Parathyroid adenoma (tissue), 2 donors: Measurements from ENCODE around the gene RAD9A.

Experiments
- H2AFZ ChIP-seq: fragments of 300-600 bp; sonication (generic); one replicate; pipeline ENCODE4 v1.7.0; 2017; ENCODE audit warnings: antibody characterized with exemption, mild to moderate bottlenecking
- H3K27ac ChIP-seq: fragments of 300-600 bp; sonication (generic); one replicate; pipeline ENCODE4 v1.7.0; 2017
- H3K27me3 ChIP-seq: fragments of 300-600 bp; sonication (generic); one replicate; pipeline ENCODE4 v1.7.0; 2017; ENCODE audit warnings: low read length; ENCODE audit not compliant: control insufficient read depth, insufficient read depth
- H3K36me3 ChIP-seq: fragments of 300-600 bp; sonication (generic); one replicate; pipeline ENCODE4 v1.7.0; 2017; ENCODE audit warnings: low read length; ENCODE audit not compliant: control insufficient read depth, insufficient read depth
- H3K4me1 ChIP-seq: fragments of 300-600 bp; sonication (generic); one replicate; pipeline ENCODE4 v1.7.0; 2017; ENCODE audit warnings: control low read depth
- H3K4me2 ChIP-seq: fragments of 300-600 bp; sonication (generic); one replicate; pipeline ENCODE4 v1.7.0; 2017; ENCODE audit warnings: low read length
- H3K4me3 ChIP-seq: fragments of 300-600 bp; sonication (generic); one replicate; pipeline ENCODE4 v1.7.0; 2017; ENCODE audit warnings: low read depth, low read length
- H3K79me2 ChIP-seq: fragments of 300-600 bp; sonication (generic); one replicate; pipeline ENCODE4 v1.7.0; 2017; ENCODE audit warnings: control low read depth
- H3K9ac ChIP-seq: fragments of 300-600 bp; sonication (generic); one replicate; pipeline ENCODE4 v1.7.0; 2017; ENCODE audit warnings: mild to moderate bottlenecking
- H3K9me3 ChIP-seq: fragments of 300-600 bp; sonication (generic); one replicate; pipeline ENCODE4 v1.7.0; 2017; ENCODE audit warnings: low read length; ENCODE audit not compliant: control insufficient read depth
- TF ChIP-seq, protein P1 (sequence below): fragments of 300-600 bp; sonication (generic); IDR thresholded peaks from one replicate; pipeline ENCODE4 v1.7.0; 2017; ENCODE audit warnings: antibody characterized with exemption, mild to moderate bottlenecking
- donor health status: primary hyperparathyroidism.

The RAD9A gene

DNA sequence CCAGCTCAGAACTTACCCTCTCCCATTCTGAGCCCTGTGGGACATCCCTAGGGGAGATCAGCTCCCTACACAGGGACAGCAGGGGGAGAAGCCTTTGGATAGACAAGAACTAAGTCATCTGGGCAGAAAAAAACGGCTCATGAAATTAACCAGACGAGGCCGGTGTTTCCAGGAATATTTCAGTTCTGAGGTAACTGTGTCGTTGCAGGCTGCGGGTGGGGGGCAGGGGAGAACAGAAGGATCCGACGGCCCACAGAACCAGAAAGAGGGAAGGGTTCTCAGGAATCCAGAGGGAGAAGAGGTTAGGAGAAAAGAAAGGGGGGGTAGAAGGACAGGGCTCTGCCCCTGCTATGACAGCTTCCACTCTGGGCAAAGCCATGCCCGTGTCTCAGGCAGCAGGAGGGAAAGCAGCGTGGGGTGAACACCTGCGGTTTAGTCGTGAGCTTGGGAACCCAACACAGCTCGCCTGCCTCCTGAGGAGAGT is 21.9 kb upstream of the RAD9A start:
- Histone ChIP-seq H3K27me3 (no peaks in the 10 kb centered on the region), H2AFZ (no peak overlapping the region), H3K79me2 (no peaks in the 10 kb centered on the region), H3K4me2 (no peak overlapping the region), H3K36me3 (no peaks in the 10 kb centered on the region), H3K4me1 (no peaks in the 10 kb centered on the region), H3K4me3 (no peak overlapping the region), H3K9ac (no peak overlapping the region), H3K9me3 (no peaks in the 10 kb centered on the region), H3K27ac (no peak overlapping the region)
- TF ChIP-seq, protein P1, sequence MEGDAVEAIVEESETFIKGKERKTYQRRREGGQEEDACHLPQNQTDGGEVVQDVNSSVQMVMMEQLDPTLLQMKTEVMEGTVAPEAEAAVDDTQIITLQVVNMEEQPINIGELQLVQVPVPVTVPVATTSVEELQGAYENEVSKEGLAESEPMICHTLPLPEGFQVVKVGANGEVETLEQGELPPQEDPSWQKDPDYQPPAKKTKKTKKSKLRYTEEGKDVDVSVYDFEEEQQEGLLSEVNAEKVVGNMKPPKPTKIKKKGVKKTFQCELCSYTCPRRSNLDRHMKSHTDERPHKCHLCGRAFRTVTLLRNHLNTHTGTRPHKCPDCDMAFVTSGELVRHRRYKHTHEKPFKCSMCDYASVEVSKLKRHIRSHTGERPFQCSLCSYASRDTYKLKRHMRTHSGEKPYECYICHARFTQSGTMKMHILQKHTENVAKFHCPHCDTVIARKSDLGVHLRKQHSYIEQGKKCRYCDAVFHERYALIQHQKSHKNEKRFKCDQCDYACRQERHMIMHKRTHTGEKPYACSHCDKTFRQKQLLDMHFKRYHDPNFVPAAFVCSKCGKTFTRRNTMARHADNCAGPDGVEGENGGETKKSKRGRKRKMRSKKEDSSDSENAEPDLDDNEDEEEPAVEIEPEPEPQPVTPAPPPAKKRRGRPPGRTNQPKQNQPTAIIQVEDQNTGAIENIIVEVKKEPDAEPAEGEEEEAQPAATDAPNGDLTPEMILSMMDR: no peak

DNA sequence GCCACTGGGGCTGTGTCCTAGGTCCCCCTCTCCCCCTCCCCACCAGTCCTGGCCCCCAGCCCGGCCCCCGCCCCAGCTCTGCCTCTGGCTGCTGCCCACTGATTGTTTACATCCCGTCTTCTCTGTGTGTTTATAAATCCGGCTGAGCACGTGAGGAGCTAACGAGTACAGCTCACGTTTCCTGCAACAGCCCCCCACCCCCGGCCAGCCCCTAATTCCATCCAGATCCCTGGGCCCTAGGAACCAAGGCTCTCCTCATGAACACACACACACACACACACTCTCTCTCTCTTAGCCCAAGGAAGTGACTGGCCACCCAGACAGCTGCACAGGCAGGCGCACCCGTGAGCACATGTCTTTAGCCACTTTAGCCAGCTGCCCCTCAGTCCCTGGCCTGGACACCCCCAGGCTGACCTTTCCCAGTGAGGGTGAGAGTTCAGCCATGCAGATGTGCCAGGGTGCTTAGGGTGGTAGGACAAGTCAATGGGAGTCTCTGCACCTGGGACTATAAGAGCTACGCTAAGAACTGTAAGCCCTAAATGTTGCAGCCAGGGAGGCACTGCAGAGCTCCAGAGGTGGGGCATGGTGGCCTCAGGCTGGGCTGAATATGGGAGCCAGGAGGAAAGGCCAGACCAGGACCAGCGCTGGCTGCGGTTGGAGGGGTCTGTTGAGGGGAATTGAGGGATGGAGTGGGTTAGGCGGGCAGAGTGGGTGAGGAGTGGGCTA is 21.3 kb upstream of the RAD9A start:
- TF ChIP-seq, protein P1: no peak
- H3K4me2 ChIP-seq: no peak overlapping the region
- H3K27me3 ChIP-seq: no peaks in the 10 kb centered on the region
- no peak overlapping the region for H3K27ac ChIP-seq
- H3K36me3 ChIP-seq: no peaks in the 10 kb centered on the region
- no peaks in the 10 kb centered on the region for H3K79me2 ChIP-seq
- H3K9me3 ChIP-seq: no peaks in the 10 kb centered on the region
- no peak overlapping the region for H3K4me3 ChIP-seq
- no peak overlapping the region for H2AFZ ChIP-seq
- H3K4me1 ChIP-seq: no peaks in the 10 kb centered on the region
- H3K9ac ChIP-seq: no peak overlapping the region

DNA sequence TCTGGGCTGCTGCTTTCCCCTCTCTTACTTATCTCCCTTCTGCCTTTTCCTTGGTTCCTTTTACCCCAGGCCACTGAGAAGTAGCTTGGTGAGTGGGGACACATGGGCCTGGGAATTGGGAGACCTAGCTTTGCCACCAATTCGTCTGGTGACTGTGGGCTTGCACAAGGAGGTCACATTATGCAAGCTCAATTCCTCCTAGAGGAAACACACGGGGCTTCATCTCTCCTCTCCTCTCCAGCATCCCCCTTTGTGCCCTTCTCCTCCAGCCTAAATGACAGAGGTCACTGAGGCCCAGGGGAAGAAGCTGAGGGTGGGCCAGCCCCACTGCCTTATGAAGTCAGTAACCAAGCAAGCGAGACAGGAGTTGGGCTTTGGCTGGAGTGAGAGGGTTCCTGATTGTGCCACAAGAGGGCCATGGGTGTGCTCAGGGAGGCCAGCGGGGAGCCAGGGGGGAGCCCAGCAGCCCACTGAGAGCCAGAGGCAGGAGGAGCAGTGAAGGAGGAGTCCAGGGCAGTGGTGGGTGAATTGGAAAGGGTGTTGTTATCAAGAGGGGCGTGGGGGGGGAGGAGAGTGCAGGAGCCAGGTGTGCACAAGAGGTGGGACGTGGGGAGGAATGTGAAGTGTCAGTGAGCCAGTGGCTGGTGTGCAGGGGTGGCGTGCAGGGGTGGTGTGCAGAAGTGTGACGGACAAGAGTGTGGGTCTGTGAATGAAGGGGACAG is 20.4 kb upstream of the RAD9A start:
- H3K79me2 ChIP-seq: no peaks in the 10 kb centered on the region
- TF ChIP-seq, protein P1: no peak
- H3K4me3 ChIP-seq: no peak overlapping the region
- no peaks in the 10 kb centered on the region for H3K9me3 ChIP-seq
- H3K36me3 ChIP-seq: no peaks in the 10 kb centered on the region
- H3K27me3 ChIP-seq: no peaks in the 10 kb centered on the region
- H3K4me1 ChIP-seq: no peaks in the 10 kb centered on the region
- peak overlapping the region; percentile 53 for H3K4me2 ChIP-seq
- no peak overlapping the region for H3K9ac ChIP-seq
- no peak overlapping the region for H3K27ac ChIP-seq
- H2AFZ ChIP-seq: no peak overlapping the region

DNA sequence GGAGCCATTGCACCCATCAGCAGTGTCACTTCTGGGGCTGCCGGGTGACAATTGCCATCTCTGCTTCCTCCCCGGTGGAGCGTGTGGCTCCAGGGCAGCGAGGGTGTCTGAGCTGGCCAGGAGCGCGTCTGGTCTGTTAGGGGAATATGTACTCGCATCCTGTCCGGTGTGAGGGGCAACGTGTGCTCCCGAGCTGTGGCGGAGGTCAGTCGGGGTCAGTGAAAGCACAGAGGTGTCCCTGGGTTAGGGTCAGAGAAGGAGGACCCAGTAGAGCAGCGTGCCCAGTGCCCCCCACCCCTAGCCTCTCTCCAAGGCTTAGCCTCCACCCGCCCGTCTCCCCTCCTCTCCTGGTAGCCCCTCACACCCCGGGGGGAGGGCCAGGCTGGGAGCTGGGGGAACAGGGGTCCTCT is 19.9 kb upstream of the RAD9A start:
- Histone ChIP-seq H3K9ac (no peak overlapping the region), H3K79me2 (no peaks in the 10 kb centered on the region), H3K4me1 (no peaks in the 10 kb centered on the region), H3K4me3 (peak overlapping the region; percentile 22), H2AFZ (no peak overlapping the region), H3K27ac (no peak overlapping the region), H3K36me3 (no peaks in the 10 kb centered on the region), H3K9me3 (no peaks in the 10 kb centered on the region), H3K4me2 (peak overlapping the region; percentile 53), H3K27me3 (no peaks in the 10 kb centered on the region)
- TF ChIP-seq, protein P1: no peak
